ENCODE data around the gene SGCG.

- TF ChIP-seq CTCF (IDR thresholded peaks at IDR 0.05) = no peak
- TF ChIP-seq POLR2A (IDR thresholded peaks at IDR 0.05) = no peak
Measured at GRCh38 chr13:23372264-23372906, 191.6 kb downstream of the SGCG start.
